Measurements from ENCODE around the gene DLGAP3. TPM values are rescaled to one million over a fixed set of nuclear protein-coding genes. Genes with fewer than 3 reads are reported as not detected.

Gene DLGAP3
- total RNA-seq, 1 experiment from 2014 or later: 7.3 TPM

DNA sequence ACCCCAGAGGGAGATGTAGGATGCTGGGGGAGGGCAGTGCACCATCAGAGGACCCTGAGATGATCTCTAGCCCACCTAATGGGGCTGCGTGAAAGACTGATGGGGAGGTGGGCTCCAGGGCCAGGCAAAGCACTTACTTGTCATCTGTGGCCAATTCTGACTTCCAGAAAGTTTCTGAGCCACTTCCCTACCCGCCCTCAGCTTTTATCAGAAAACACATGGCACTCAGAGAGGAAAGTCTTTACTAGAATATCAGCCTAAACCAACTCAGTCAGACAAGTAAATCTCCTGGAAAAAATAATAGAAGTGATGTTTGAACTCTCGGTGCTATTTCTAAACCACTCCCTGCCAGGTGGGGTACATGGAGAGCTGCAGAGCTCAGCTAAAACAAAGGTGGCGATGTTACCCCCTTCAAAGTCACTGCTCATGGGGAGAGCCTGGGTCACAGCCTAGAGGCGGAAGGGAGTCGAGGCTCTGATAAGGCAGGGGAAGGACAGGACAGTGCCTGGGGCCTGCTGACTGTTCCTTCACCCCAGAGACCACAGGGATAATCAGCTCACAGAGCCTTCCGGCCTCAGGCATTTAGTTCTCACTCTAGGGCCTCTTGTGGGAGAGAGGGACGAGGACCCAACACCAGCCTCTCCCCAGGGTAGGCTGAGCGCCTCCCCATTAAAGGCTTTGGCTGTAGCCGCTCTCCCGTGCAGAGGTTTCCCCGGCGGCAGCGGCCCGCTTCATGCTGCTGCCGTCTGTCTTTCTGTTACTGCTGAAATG is 84.1 kb downstream of the DLGAP3 start:
- H2BK120ac ChIP-seq (ENCODE audit: low read depth, low read length, poor library complexity, severe bottlenecking): no peak overlapping the region
- H2BK15ac ChIP-seq (ENCODE audit: low read depth, low read length): no peak overlapping the region
- DNase-seq: no peak
- no peaks in the 10 kb centered on the region for H3K9me3 ChIP-seq (ENCODE audit: control insufficient read depth, low read depth, low read length)
- H3T11ph ChIP-seq (ENCODE audit: low read length): no peak overlapping the region
- Mint-ChIP-seq H3K4me1 (peaks cover 47 to 53% of the 10 kb centered on the region in 2 experiments), H3K27ac (peak overlapping the region in 1 of 3 experiments; percentile 5; a peak in 2 of 7 replicates), H3K9me3 (no peaks in the 10 kb centered on the region), H3K36me3 (ENCODE audit: insufficient read depth in 1 of 3, low read depth in 3 of 3) (peaks cover 3 to 7% (median 5%) of the 10 kb centered on the region in 3 experiments; a peak in 5 of 7 replicates), H3K27me3 (ENCODE audit: low read depth) (no peaks in the 10 kb centered on the region; the same call in 1 of the 2 replicates), H3K4me3 (no peak overlapping the region)
- no CpG with 5 or more reads among the region's 16 CpGs for WGBS (ENCODE audit: extremely low coverage, insufficient read length, low lambda C conversion rate)
- no peak overlapping the region for H3K56ac ChIP-seq (ENCODE audit: insufficient read length, low read depth, low read length)
- H4K8ac ChIP-seq (replicated peaks; ENCODE audit: insufficient read length, low read depth, low read length): no peak overlapping the region
- no peak overlapping the region for H3K18ac ChIP-seq (ENCODE audit: insufficient read length, low read depth, low read length)
- no peaks in the 10 kb centered on the region for H3K27me3 ChIP-seq (ENCODE audit: insufficient read depth, low read length)
- no peak overlapping the region for H4K91ac ChIP-seq (ENCODE audit: insufficient read length, low read depth, low read length)
- H2AK5ac ChIP-seq (ENCODE audit: insufficient read length, low read length): no peak overlapping the region
- H3K23me2 ChIP-seq (ENCODE audit: insufficient read length, low read depth, low read length, poor library complexity, severe bottlenecking): no peaks in the 10 kb centered on the region
- H4K20me1 ChIP-seq (ENCODE audit: control insufficient read depth, insufficient read depth, insufficient read length): no peaks in the 10 kb centered on the region
- no peak overlapping the region for H3K27ac ChIP-seq (ENCODE audit: insufficient read length, low read depth, low read length)
- no peak overlapping the region for H3K4me2 ChIP-seq (ENCODE audit: insufficient read depth, insufficient read length, low read length)
- no peak overlapping the region for H3K14ac ChIP-seq (ENCODE audit: insufficient read depth, low read length)
- no peaks in the 10 kb centered on the region for H3K79me2 ChIP-seq (ENCODE audit: insufficient read depth, low read length)
- no peak overlapping the region for H4K5ac ChIP-seq (ENCODE audit: insufficient read length, low read depth, low read length)
- no peak overlapping the region for H3K9ac ChIP-seq (ENCODE audit: extremely low read depth, insufficient read length, low read length)
- H3K4ac ChIP-seq (ENCODE audit: low read depth, low read length): no peak overlapping the region
- TF ChIP-seq, protein P1, sequence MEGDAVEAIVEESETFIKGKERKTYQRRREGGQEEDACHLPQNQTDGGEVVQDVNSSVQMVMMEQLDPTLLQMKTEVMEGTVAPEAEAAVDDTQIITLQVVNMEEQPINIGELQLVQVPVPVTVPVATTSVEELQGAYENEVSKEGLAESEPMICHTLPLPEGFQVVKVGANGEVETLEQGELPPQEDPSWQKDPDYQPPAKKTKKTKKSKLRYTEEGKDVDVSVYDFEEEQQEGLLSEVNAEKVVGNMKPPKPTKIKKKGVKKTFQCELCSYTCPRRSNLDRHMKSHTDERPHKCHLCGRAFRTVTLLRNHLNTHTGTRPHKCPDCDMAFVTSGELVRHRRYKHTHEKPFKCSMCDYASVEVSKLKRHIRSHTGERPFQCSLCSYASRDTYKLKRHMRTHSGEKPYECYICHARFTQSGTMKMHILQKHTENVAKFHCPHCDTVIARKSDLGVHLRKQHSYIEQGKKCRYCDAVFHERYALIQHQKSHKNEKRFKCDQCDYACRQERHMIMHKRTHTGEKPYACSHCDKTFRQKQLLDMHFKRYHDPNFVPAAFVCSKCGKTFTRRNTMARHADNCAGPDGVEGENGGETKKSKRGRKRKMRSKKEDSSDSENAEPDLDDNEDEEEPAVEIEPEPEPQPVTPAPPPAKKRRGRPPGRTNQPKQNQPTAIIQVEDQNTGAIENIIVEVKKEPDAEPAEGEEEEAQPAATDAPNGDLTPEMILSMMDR (conservative IDR thresholded peaks at IDR 0.05): no peak; the same call in 2 of the 3 replicates
- H2BK12ac ChIP-seq (ENCODE audit: insufficient read length, low read depth, low read length): no peak overlapping the region
- H3K79me1 ChIP-seq (ENCODE audit: insufficient read depth, low read depth, low read length, poor library complexity, severe bottlenecking): no peaks in the 10 kb centered on the region
- H2AFZ ChIP-seq (ENCODE audit: low read length): no peak overlapping the region
- H2BK5ac ChIP-seq (ENCODE audit: insufficient read length, low read length): no peak overlapping the region
- H3K23ac ChIP-seq (ENCODE audit: insufficient read length, low read depth, low read length): no peak overlapping the region
- peaks cover 8% of the 10 kb centered on the region; the same call in 1 of the 2 replicates for H3K4me1 ChIP-seq (ENCODE audit: insufficient read depth, low read length)
- H2BK20ac ChIP-seq (ENCODE audit: low read depth, low read length, poor library complexity, severe bottlenecking): no peak overlapping the region
